Daoy (cell line): Measurements from ENCODE around the gene SHISA9. TPM values are rescaled to one million over a fixed set of nuclear protein-coding genes. Genes with fewer than 3 reads are reported as not detected.
A peak's percentile ranks its signal among the peaks of the same experiment; 100 is the strongest.
"Not testable (repeated sequence)": the region's sequence is repeated elsewhere in the genome, so short reads cannot be mapped to it uniquely, and the experiment has no call there.

Experiments
- DNase-seq: peaks from one replicate; pipeline ENCODE4 v3.0.0-alpha.2; 2015; ENCODE audit warnings: low read depth
- total RNA-seq: library from RNA; depleted of rRNA; stranded (reverse); fragments of >200 nt; shearing (Covaris generic); gene quantifications from 2 replicates; pipeline ENCODE4 v1.2.3, GENCODE V29; 2014; rRNA removed

The SHISA9 gene
- 0.46 TPM in 1 of 2 replicates, not detected in the other for total RNA-seq

GRCh38 chr16:12901597-12902461, at the start of gene SHISA9:
TSS of gene SHISA9 (plus strand) at chr16:12901598.
- DNase-seq: peak; percentile 14

- DNase-seq: no peak
Observed at GRCh38 chr16:12853972-12854371, 47.4 kb upstream of the SHISA9 start.

GRCh38 chr16:12857435-12857834, 44.0 kb upstream of the SHISA9 start:
- not testable (repeated sequence) for DNase-seq

GRCh38 chr16:12862327-12862726, 39.1 kb upstream of the SHISA9 start:
- DNase-seq: no peak

- no peak for DNase-seq
Observed at GRCh38 chr16:12862941-12863340, 38.5 kb upstream of the SHISA9 start.

GRCh38 chr16:12866981-12867551, 34.3 kb upstream of the SHISA9 start:
- no peak for DNase-seq

GRCh38 chr16:12868169-12868568, 33.2 kb upstream of the SHISA9 start:
- no peak for DNase-seq

GRCh38 chr16:12868788-12869187, 32.6 kb upstream of the SHISA9 start:
- no peak for DNase-seq

- DNase-seq: peak; percentile 6
Observed at GRCh38 chr16:12869698-12870427, 31.5 kb upstream of the SHISA9 start.

- DNase-seq: no peak
Observed at GRCh38 chr16:12871784-12872183, 29.6 kb upstream of the SHISA9 start.

GRCh38 chr16:12874186-12874585, 27.2 kb upstream of the SHISA9 start:
- peak; percentile 77 for DNase-seq

GRCh38 chr16:12876778-12877177, 24.6 kb upstream of the SHISA9 start:
- no peak for DNase-seq

GRCh38 chr16:12878973-12879372, 22.4 kb upstream of the SHISA9 start:
- no peak for DNase-seq

- DNase-seq: no peak
Observed at GRCh38 chr16:12879812-12880211, 21.6 kb upstream of the SHISA9 start.

- DNase-seq: no peak
Observed at GRCh38 chr16:12881182-12881581, 20.2 kb upstream of the SHISA9 start.

- DNase-seq: no peak
Observed at GRCh38 chr16:12881740-12882139, 19.7 kb upstream of the SHISA9 start.

- no peak for DNase-seq
Observed at GRCh38 chr16:12885742-12886141, 15.7 kb upstream of the SHISA9 start.

- DNase-seq: no peak
Observed at GRCh38 chr16:12891836-12892235, 9.6 kb upstream of the SHISA9 start.

- no peak for DNase-seq
Observed at GRCh38 chr16:12893050-12893750, 8.2 kb upstream of the SHISA9 start.

GRCh38 chr16:12896562-12896961, 4.8 kb upstream of the SHISA9 start:
- DNase-seq: peak; percentile 20

- DNase-seq: no peak
Observed at GRCh38 chr16:12898551-12898950, 2.8 kb upstream of the SHISA9 start.
